RWPE2 (cell line): ENCODE results near the gene ARID4B.
"Not testable (repeated sequence)": the region's sequence is repeated elsewhere in the genome, so short reads cannot be mapped to it uniquely, and the experiment has no call there.

Experiments
- ATAC-seq: fragments of 200-7000 bp; cut with Tn5 transposase; 3 replicates; pipeline ENCODE4 v1.9.1; 2021; ENCODE audit warnings: low read depth
- DNase-seq: peaks from one replicate; pipeline ENCODE4 v3.0.0-alpha.2; 2020; ENCODE audit warnings: low spot score
- H3K27ac ChIP-seq: fragments of 450-650 bp; 2 replicates; pipeline ENCODE4 v1.5.1; 2017; ENCODE audit warnings: mild to moderate bottlenecking; ENCODE audit not compliant: poor library complexity, severe bottlenecking
- H3K27me3 ChIP-seq: fragments of 250-450 bp; sonication (Bioruptor Pico); 2 replicates; pipeline ENCODE4 v1.5.1; 2021; ENCODE audit warnings: mild to moderate bottlenecking, moderate library complexity; ENCODE audit not compliant: insufficient read depth, poor library complexity, severe bottlenecking
- H3K36me3 ChIP-seq: fragments of 250-450 bp; sonication (Bioruptor Pico); 2 replicates; pipeline ENCODE4 v1.5.1; 2020; ENCODE audit warnings: low read depth, mild to moderate bottlenecking, moderate library complexity
- H3K4me1 ChIP-seq: fragments of 250-450 bp; sonication (Bioruptor Pico); 2 replicates; pipeline ENCODE4 v1.5.1; 2021; ENCODE audit warnings: mild to moderate bottlenecking, moderate library complexity; ENCODE audit not compliant: insufficient read depth, poor library complexity, severe bottlenecking
- H3K4me3 ChIP-seq: fragments of 250-450 bp; sonication (Bioruptor Pico); 2 replicates; pipeline ENCODE4 v1.5.1; 2021; ENCODE audit warnings: mild to moderate bottlenecking, moderate library complexity; ENCODE audit not compliant: severe bottlenecking
- H3K9me3 ChIP-seq: fragments of 250-450 bp; sonication (Bioruptor Pico); 2 replicates; pipeline ENCODE4 v1.5.1; 2021; ENCODE audit warnings: mild to moderate bottlenecking, moderate library complexity; ENCODE audit not compliant: severe bottlenecking
- CTCF ChIP-seq: fragments of 450-650 bp; IDR thresholded peaks from one replicate; pipeline ENCODE4 v1.5.1; 2017; ENCODE audit warnings: mild to moderate bottlenecking, moderate library complexity; ENCODE audit not compliant: poor library complexity, severe bottlenecking

ARID4B gene

GRCh38 chr1:235226933-235227332 is 101.0 kb downstream of the ARID4B start:
- no peak overlapping the region for H3K4me3 ChIP-seq
- peaks cover 37% of the 10 kb centered on the region for H3K36me3 ChIP-seq
- no peaks in the 10 kb centered on the region for H3K27me3 ChIP-seq
- no peak for DNase-seq
- no peaks in the 10 kb centered on the region for H3K9me3 ChIP-seq
- ATAC-seq = no peak
- H3K27ac ChIP-seq = no peak overlapping the region
- no peaks in the 10 kb centered on the region for H3K4me1 ChIP-seq
- TF ChIP-seq CTCF = no peak

- Histone ChIP-seq H3K36me3 (peaks cover 48% of the 10 kb centered on the region), H3K9me3 (no peaks in the 10 kb centered on the region), H3K4me3 (no peak overlapping the region), H3K4me1 (no peaks in the 10 kb centered on the region), H3K27me3 (no peaks in the 10 kb centered on the region), H3K27ac (no peak overlapping the region)
- DNase-seq (no peak), ATAC-seq (no peak)
- TF ChIP-seq CTCF = no peak
Observed at GRCh38 chr1:235225299-235225698, 102.7 kb downstream of the ARID4B start.

GRCh38 chr1:235221653-235222375 is 106.2 kb downstream of the ARID4B start:
- ATAC-seq = no peak
- no peaks in the 10 kb centered on the region for H3K4me1 ChIP-seq
- no peak overlapping the region for H3K27ac ChIP-seq
- H3K36me3 ChIP-seq = peaks cover 42% of the 10 kb centered on the region
- no peak for TF ChIP-seq CTCF
- no peak overlapping the region for H3K4me3 ChIP-seq
- DNase-seq = no peak
- H3K27me3 ChIP-seq = no peaks in the 10 kb centered on the region
- no peaks in the 10 kb centered on the region for H3K9me3 ChIP-seq

- H3K4me3 ChIP-seq = no peak overlapping the region
- H3K27ac ChIP-seq = no peak overlapping the region
- H3K27me3 ChIP-seq = no peaks in the 10 kb centered on the region
- no peaks in the 10 kb centered on the region for H3K9me3 ChIP-seq
- no peaks in the 10 kb centered on the region for H3K4me1 ChIP-seq
- ATAC-seq = no peak
- DNase-seq = no peak
- peaks cover 30% of the 10 kb centered on the region for H3K36me3 ChIP-seq
- TF ChIP-seq CTCF = no peak
Observed at GRCh38 chr1:235215453-235215852, 112.5 kb downstream of the ARID4B start.

- not testable (repeated sequence) for ATAC-seq, DNase-seq, H3K4me3 ChIP-seq, H3K4me1 ChIP-seq, H3K9me3 ChIP-seq, H3K27me3 ChIP-seq, H3K27ac ChIP-seq
- H3K36me3 ChIP-seq = peaks cover 28% of the 10 kb centered on the region
Observed at GRCh38 chr1:235214962-235215361, 113.0 kb downstream of the ARID4B start.
